Measurements from ENCODE around the gene TMEM154.

DNA sequence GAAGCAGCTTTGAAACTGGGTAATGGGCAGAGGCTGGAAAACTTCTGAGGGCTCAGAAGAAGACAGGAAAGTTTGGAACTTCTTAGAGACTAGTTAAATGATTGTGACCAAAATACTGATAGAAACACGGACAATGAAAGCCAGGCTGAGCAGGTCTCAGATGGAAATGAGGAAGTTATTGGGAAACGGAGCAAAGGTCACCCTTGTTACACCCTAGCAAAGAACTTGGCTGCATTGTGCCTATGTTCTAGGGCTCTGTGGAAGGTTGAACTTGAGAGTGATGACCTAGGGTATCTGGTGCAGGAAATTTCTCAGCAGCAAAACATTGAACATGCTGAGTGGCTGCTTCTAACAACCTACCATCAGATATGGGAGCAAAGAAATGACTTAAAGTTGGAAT is 93.1 kb downstream of the TMEM154 start:
- TF ChIP-seq, protein P1, sequence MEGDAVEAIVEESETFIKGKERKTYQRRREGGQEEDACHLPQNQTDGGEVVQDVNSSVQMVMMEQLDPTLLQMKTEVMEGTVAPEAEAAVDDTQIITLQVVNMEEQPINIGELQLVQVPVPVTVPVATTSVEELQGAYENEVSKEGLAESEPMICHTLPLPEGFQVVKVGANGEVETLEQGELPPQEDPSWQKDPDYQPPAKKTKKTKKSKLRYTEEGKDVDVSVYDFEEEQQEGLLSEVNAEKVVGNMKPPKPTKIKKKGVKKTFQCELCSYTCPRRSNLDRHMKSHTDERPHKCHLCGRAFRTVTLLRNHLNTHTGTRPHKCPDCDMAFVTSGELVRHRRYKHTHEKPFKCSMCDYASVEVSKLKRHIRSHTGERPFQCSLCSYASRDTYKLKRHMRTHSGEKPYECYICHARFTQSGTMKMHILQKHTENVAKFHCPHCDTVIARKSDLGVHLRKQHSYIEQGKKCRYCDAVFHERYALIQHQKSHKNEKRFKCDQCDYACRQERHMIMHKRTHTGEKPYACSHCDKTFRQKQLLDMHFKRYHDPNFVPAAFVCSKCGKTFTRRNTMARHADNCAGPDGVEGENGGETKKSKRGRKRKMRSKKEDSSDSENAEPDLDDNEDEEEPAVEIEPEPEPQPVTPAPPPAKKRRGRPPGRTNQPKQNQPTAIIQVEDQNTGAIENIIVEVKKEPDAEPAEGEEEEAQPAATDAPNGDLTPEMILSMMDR (IDR thresholded peaks at IDR 0.05 in 8 of 11, conservative IDR thresholded peaks at IDR 0.05 in 3 of 11) = no peak
- TF ChIP-seq POLR2A (IDR thresholded peaks at IDR 0.05) (no peak), POLR2AphosphoS5 (IDR thresholded peaks at IDR 0.05) (no peak)

Data from spleen (tissue), 7 donors.